ENCODE results near the gene RABL2A.
"Not testable (repeated sequence)": the region's sequence is repeated elsewhere in the genome, so short reads cannot be mapped to it uniquely, and the experiment has no call there.

The RABL2A gene

DNA sequence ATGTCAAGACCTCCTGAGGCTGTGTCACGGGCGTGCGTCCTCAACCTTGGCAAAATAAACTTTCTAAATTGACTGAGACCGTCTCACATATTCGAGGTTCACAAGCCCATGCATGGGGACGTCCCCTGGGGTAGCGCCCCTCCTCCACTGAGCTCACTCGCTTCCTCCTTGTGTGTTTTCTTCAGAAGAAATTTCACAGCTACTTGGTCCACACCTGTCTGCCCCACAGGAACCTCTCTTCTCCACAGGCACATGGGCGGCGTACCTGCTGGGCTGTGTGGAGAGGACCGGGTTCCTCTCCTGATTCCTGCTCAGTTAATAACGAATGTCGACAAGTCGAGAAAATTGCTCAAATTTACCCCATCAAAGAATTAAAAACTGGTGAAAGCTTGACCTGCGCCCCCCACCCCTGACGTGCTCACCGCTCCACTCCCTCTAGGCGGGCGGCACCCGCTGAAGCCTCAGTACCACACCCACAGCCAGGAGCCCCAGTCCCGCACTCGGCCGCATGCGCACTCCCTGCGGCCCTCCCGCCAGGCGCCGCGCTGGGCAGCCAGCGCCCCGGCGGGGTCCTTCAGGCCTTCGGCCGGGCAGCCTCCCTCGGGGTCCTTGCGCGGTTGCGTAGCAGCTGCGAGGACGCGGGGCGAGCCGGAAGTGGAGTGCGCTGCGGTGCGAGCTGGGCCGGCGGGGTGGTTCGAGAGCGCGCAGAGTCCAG, at the start of gene RABL2A:
Gene RABL2A (plus strand): TSS at position 651 of the 715 bp plus-strand sequence. CDS start 1,341 bp downstream, outside the sequence.
- DNase-seq (ENCODE audit: low spot score): peak; percentile 91

DNA sequence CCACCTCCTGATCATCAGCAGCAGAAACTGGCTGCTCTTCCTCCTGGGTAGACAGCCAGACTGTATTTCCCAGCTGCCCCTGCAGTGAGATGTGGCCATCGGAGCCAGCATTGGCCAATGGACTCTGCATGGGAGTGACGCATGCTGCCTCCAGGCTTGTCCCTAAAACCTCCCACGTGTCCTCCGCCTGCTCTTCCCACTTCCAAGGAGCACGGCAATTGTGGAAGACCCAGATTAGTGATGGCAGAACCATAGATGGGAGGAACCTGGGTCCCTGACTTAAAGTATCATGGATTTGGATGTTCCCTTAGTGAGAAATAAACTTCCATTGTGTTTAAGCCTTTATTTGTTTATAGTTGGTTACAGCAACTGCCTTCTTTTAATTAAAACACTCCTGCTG, 48.6 kb upstream of the RABL2A start:
- DNase-seq (ENCODE audit: low spot score): not testable (repeated sequence)

DNA sequence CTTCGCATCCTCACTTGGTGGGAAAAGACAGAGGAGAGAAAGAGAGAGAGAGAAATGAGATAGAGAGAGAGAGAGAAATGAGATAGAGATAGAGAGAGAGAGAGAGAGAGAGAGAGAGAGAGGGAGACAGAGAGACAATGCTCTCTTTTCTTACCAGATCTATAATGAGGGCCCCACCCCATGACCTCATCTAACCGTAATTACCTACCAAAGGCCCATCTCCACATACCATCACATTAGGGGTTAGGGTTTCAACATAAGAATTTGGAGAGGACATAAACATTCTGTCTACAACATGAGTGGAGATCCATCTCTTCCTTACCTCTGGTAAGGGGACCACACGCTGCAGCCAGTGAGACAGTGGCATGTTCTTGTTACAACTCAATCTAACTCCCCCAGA, 44.6 kb upstream of the RABL2A start:
- DNase-seq (ENCODE audit: low spot score): not testable (repeated sequence)

DNA sequence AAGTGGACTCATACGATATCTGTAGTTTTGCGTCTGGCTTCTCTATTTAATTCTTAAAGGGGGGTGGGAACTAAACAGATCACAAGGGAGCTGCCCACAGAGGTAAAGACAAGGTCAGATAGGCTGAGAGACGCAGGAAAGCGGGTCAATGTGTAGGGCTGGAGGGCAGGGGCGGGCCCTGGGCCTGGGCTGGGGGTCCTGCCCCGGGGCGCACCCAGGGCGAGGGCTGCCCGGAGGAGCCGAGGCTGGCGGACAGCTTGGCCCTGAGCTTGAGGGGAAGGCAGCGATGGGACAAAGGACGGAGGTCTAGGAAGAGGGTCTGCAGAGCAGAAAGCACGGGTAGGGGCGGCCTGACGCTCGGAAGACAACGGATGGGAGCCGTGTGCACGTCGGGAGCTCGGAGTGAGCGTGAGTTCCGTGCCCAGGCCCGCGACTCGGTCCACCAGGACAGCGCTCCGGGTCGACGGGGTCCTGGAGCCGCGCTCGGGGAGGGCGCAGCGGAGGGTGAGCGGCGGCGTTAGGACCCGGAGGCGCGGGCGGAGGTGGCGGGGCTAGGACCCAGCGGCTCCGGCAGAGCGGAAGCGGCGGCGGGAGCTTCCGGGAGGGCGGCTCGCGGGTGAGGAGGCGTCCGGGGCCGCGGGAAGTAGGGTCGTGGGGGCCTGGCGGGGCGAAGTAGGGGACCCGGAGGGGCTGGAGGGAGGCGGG, 43.4 kb upstream of the RABL2A start:
- peak; percentile 75 for DNase-seq (ENCODE audit: low spot score)

DNA sequence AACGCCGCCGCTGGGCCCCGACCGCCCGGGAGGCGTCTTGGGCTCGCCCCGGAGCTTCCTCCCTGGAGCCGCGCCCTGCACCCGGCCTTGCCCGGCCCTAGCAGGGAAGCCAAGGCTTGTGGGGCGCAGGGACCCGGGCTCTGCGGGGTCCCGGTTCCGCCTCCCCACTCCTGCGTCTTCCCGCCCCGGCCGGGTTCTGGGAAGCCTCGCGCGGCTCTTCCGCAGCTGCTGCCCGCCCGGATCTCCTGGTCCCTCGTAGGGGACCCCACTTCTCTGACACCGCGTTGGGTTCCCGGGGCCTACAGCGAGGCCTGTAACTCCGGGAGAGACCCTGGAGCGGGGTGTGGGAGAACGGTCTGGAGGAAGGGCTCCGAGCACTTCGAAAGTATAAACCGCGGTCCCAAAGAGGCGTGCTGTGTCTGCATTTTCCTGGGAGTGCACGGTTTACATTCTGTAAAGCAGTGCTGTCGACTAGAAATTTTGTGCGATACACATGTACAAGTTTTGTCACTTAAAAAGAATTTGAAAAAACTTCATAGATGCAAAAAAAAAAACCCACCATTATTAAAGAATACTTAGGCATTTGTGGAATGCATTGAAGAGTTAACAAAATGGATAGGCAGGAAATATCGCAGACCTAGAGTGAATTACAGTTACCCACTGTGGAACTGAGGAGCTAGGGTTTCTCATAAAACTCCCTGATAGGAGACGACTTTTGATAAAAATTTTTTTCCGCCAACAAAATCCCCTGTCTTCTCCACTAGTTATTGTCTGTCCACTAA, 42.6 kb upstream of the RABL2A start:
- not testable (repeated sequence) for DNase-seq (ENCODE audit: low spot score)

DNA sequence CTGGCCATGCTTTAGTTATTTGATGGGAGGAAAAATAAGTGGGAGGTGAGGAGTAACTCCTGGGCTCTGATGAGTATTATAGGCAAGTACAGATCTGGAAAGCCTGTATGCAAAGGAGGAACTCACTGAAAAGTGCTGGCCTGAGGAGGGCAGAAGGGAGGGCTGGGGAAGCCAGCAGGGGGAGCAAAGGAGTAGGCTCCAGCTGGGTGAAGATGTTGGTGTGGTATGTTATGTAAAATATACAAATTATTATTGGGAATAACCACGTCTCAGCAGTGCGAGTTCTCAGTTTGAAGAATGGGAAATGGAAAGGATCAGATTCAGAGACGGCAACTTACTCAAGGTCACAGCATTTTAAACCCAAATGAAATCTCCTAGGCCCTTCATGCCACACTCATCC, 39.9 kb upstream of the RABL2A start:
- peak; percentile 15 for DNase-seq (ENCODE audit: low spot score)

DNA sequence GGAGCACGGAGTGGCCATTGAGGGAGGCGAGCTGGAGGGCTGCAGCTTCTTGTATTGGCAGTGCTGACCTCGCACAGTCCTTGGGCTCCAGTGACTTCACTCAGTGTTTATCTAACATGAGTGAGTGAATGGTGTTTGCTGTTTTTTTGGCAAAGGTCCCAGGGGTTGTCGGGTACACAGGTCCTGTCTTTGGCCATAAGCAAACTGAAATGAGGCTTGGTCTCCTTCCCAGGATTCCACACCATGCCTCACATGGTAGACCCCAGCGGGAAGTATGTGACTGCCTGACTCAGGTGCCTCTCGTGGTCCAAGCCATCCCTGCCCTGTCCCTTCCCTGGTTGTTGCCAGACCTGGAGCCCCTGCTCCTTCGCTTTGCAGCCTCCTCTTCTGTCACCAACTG, 37.5 kb upstream of the RABL2A start:
- not testable (repeated sequence) for DNase-seq (ENCODE audit: low spot score)

DNA sequence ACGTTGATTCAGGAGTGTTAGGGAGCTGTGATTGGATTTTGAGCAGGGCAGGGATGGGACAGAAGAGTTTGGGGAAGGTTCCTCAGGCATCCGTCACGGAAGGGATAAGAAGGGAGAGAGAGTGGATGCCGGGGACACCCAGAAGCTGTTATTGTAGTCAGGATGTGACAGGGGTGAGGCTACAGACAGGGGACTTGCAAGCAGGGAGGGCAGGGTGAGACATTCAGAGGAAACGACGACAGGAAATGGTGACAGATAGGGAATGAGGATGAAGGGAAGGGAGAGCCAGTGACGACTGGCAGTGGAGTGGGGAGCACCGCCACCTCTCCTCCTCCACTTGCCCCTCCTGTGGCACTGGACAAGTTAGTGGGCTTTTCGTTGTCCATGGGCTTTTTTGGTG, 35.1 kb upstream of the RABL2A start:
- not testable (repeated sequence) for DNase-seq (ENCODE audit: low spot score)

DNA sequence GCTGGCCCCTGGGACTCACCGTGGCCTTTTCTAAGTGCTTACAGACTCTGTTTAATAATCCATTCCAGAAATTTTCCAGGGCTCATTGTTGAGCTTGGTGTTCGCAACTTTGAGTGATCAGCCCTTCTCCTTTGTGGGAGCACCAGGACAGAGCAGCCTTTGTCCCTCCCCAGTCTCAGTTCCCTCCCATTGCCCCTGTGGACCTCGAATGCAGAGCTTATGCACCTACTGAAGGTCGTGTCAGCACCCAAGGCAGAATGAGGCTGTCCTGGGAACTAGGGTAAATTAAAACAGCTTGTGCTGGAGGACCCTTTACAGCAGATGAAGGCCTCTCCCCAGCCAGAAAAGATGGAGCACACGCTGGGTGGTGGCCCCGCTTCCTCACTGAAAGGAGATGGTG, 33.8 kb upstream of the RABL2A start:
- DNase-seq (ENCODE audit: low spot score): not testable (repeated sequence)

DNA sequence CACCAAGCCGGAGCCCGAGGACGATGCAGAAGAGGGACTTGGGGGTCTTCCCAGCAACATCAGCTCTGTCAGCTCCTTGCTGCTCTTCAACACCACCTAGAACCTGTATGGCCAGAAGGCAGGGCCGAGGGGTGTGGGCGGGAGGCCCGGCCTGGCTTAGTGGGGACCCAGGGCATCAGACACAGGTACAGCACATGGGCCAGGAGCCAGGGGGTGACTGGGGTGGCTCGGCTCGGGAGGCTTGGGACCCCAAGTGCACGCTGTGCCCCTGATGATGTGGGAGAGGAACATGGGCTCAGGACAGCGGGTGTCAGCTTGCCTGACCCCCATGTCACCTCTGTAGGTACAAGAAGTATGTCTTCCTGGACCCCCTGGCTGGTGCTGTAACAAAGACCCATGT, 31.3 kb upstream of the RABL2A start:
- not testable (repeated sequence) for DNase-seq (ENCODE audit: low spot score)

DNA sequence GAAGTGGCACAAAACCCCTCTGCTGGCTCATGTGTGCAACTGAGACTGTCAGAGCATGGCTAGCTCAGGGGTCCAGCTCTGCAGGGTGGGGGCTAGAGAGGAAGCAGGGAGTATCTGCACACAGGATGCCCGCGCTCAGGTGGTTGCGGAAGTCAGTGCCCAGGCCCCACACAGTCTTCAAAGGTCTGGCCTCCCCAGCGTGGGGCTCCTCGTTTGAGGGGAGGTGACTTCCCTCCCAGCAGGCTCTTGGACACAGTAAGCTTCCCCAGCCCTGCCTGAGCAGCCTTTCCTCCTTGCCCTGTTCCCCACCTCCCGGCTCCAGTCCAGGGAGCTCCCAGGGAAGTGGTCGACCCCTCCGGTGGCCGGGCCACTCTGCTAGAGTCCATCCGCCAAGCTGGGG, 29.9 kb upstream of the RABL2A start:
- not testable (repeated sequence) for DNase-seq (ENCODE audit: low spot score)

DNA sequence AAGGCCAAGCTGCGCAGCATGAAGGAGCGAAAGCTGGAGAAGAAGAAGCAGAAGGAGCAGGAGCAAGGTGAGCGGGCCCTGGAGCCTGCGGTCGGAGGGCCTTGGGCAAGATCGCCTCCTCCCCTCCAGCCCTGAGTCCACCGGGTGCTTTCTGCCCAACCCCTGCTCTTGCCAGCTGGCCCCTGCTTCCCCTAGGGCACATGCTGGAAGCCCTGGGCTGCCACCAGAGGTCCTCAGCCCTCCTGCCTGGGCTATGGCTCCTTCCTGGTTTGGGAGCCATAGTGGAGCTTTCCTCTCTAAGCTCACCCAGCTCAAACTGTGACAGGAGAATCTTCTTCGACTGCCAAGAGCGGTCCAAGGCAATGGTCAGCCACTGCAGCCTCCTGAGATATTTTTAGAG, 29.5 kb upstream of the RABL2A start:
- not testable (repeated sequence) for DNase-seq (ENCODE audit: low spot score)

DNA sequence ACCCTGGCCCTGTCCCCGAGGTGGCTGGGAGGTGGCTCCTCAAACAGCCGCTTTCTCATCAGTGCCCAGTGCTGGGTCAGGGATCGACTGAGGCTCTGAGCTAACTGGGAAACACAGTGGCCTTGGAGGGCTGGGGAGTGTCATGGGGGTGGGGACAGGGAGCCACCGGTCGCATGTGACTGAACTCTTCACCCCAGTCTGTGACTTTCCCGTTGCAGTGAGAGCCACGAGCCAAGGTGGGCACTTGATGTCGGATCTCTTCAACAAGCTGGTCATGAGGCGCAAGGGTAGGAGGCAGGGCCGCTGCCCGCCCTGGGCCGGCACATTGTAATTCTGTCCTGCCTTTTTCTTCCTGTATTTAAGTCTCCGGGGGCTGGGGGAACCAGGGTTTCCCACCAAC, 28.9 kb upstream of the RABL2A start:
- not testable (repeated sequence) for DNase-seq (ENCODE audit: low spot score)

DNA sequence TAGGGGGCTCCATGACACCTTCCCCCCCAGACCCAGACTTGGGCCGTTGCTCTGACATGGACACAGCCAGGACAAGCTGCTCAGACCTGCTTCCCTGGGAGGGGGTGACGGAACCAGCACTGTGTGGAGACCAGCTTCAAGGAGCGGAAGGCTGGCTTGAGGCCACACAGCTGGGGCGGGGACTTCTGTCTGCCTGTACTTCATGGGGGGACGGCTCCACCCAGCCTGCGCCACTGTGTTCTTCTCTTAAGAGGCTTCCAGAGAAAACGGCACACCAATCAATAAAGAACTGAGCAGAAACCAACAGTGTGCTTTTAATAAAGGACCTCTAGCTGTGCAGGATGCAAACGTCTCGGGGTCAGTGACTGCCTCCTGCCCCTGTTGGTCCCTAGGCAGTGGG, 28.3 kb upstream of the RABL2A start:
- DNase-seq (ENCODE audit: low spot score): not testable (repeated sequence)

DNA sequence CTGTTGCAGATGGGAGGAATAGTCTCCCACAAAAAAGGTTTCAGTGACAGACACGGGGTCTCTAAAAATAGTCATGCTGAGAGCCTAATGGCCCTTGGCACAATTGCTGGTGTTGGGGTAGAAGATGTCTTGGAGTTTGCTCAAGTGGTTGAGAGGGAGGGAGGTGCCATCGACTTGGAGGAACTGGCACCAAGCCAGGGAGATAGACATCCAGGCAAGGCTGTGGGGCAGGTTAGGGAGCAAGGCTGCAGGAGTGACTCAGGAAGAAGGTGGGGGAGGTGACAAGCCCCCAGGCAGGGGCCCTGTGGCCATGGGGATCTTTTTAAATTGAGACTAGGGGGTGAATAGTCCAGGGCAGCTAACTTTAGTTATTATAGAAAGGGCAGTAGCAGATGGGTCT, 27.9 kb upstream of the RABL2A start:
- DNase-seq (ENCODE audit: low spot score): not testable (repeated sequence)

DNA sequence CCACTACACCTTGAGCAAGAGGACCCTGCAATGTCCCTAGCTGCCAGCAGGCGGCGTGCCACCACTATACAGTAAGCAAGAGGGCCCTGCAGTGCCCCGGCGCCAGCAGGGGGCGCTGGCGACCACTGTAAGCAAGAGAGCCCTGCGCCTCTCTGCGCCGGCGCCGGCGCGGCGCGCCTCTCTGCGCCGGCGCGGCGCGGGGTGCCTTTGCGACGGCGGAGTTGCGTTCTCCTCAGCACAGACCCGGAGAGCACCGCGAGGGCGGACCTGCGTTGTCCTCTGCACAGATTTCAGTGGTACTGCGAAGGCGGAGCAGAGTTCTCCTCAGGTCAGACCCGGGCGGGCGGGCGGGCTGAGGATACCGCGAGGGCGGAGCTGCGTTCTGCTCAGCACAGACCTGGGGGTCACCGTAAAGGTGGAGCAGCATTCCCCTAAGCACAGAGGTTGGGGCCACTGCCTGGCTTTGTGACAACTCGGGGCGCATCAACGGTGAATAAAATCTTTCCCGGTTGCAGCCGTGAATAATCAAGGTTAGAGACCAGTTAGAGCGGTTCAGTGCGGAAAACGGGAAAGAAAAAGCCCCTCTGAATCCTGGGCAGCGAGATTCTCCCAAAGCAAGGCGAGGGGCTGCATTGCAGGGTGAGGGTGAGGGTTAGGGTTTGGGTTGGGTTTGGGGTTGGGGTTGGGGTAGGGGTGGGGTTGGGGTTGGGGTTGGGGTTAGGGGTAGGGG, 24.9 kb upstream of the RABL2A start:
- peak; percentile 4 for DNase-seq (ENCODE audit: low spot score)

DNA sequence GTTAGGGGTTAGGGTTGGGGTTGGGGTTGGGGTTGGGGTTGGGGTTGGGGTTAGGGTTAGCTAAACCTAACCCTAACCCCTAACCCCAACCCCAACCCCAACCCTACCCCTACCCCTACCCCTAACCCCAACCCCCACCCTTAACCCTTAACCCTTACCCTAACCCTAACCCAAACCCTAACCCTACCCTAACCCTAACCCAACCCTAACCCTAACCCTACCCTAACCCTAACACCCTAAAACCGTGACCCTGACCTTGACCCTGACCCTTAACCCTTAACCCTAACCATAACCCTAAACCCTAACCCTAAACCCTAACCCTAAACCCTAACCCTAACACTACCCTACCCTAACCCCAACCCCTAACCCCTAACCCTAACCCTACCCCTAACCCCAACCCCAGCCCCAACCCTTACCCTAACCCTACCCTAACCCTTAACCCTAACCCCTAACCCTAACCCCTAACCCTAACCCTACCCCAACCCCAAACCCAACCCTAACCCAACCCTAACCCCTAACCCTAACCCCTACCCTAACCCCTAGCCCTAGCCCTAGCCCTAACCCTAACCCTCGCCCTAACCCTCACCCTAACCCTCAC, 24.1 kb upstream of the RABL2A start:
- no peak for DNase-seq (ENCODE audit: low spot score)

DNA sequence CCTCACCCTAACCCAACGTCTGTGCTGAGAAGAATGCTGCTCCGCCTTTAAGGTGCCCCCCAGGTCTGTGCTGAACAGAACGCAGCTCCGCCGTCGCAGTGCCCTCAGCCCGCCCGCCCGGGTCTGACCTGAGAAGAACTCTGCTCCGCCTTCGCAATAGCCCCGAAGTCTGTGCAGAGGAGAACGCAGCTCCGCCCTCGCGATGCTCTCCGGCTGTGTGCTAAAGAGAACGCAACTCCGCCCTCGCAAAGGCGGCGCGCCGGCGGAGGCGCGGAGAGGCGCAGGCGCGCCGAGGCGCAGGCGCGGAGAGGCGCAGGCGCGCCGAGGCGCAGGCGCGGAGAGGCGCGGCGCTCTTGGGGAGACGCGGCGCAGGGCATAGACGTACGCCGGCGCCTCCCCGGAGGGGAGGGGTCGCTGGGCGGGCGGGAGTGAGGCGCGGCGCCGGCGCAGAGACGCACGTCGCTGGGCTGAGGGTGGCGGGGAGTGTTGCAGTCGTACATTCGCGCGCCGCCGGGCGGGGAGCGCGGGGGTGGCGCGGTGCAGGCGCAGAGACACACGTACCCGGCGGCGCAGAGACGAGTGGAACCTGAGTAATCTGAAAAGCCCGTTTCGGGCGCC, 23.5 kb upstream of the RABL2A start:
- DNase-seq (ENCODE audit: low spot score): peak; percentile 81

DNA sequence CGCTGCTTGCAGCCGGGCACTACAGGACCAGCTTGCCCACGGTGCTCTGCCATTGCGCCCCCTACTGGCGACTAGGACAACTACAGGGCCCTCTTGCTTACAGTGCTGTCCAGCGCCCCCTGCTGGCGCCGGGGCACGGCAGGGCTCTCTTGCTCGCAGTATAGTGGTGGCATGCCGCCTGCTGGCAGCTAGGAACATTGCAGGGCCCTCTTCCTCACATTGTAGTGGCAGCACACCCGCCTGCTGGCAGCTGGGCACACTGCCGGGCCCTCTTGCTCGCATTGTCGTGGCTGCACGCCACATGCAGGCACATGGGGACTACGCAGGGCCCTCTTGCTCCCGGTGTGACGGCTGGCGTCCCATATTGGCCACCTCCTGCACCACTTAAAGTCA, 23.0 kb upstream of the RABL2A start:
- peak; percentile 61 for DNase-seq (ENCODE audit: low spot score)

DNA sequence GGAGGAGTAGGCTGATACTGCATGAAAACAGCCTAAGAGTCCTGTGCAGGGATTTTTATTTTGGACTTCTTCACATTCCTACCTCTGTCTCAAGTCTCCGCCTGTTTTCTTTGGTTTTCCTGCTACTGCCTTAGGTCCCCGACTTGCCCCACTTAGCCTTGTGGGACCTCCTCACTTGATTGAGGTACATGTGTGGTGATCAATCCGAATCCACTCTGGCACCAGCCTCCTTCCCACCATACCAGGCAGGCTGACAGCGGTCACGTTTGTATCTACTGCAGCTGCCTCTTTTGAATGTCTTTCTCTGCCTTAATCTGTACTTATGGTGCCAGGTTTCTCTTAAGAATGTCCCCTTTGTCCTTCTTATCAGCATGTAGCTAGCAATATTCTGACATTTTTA, 22.4 kb upstream of the RABL2A start:
- not testable (repeated sequence) for DNase-seq (ENCODE audit: low spot score)

DNA sequence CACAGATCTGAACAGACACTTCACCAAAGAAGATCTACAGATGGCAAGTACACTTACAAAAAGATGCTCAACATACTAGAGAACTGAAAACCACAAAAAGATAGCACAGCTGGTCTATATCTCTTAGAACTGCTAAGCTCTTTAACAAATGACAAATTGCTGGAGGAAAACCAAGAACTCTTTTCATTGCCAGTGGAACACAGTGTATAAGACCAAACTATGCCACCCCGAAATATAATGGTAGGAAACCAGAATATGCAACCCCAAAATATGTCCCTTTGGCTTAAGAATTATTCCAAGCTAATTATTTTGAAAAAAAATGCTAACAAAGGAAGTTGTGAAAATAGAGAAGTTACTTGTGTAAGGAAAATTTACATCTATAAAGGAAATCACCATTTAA, 21.0 kb upstream of the RABL2A start:
- DNase-seq (ENCODE audit: low spot score): not testable (repeated sequence)
